Breast epithelium (tissue), 4 donors: Measurements from ENCODE around the gene CXXC5. TPM values are rescaled to one million over a fixed set of nuclear protein-coding genes. Genes with fewer than 3 reads are reported as not detected.
A peak's percentile ranks its signal among the peaks of the same experiment; 100 is the strongest.

ENCODE experiments used
- DNase-seq, 2 donors: peaks; one replicate each; pipeline ENCODE4 v3.0.0-alpha.2; 2019; ENCODE audit warnings: low spot score in 2 of 2
- H3K27ac ChIP-seq, 2 donors: fragments of 200-600 bp; sonication (generic) in 1 of 2; one replicate each; pipeline ENCODE4 v1.5.1; 2016 to 2019; ENCODE audit warnings: mild to moderate bottlenecking in 1 of 2
- H3K27me3 ChIP-seq, 2 donors: fragments of 200-600 bp; sonication (generic) in 1 of 2; one replicate each; pipeline versions ENCODE4 v1.5.1 to v1.6.0; 2017 to 2019; ENCODE audit warnings: control low read depth in 1 of 2, mild to moderate bottlenecking in 1 of 2
- H3K36me3 ChIP-seq: fragments of 200-600 bp; one replicate; pipeline ENCODE4 v1.5.1; 2019
- H3K4me1 ChIP-seq, 2 donors: fragments of 200-600 bp; sonication (generic); one replicate each; pipeline ENCODE4 v1.5.1; 2016 to 2019; ENCODE audit warnings: control low read depth in 1 of 2
- H3K4me3 ChIP-seq, 3 donors: fragments of 200-600 bp; sonication (generic); 1 replicate in 2 of 3; 2 replicates in 1 of 3; pipeline ENCODE4 v1.5.1; 2016 to 2019; ENCODE audit warnings: mild to moderate bottlenecking in 3 of 3, moderate library complexity in 2 of 3
- H3K9me3 ChIP-seq, 2 donors: fragments of 200-600 bp; sonication (generic) in 1 of 2; one replicate each; pipeline ENCODE4 v1.5.1; 2016 to 2019; ENCODE audit warnings: control low read depth in 1 of 2
- CTCF ChIP-seq, 3 donors: fragments of 450-650 bp; IDR thresholded peaks; one replicate each; pipeline ENCODE4 v1.5.1; 2016 to 2017; ENCODE audit warnings: antibody characterized with exemption in 3 of 3, mild to moderate bottlenecking in 3 of 3, moderate library complexity in 3 of 3
- POLR2A ChIP-seq: fragments of 450-650 bp; IDR thresholded peaks from one replicate; pipeline ENCODE4 v1.6.1; 2016; ENCODE audit warnings: antibody characterized with exemption, mild to moderate bottlenecking, moderate library complexity
- POLR2AphosphoS5 ChIP-seq, 3 donors: sonication (generic); formaldehyde crosslinking; IDR thresholded peaks; one replicate each; pipeline ENCODE4 v1.6.1; 2017; ENCODE audit warnings: antibody characterized with exemption in 3 of 3
- intact Hi-C: fragments of 100-400 bp; cut with DNase I; formaldehyde crosslinking; loops from one replicate; pipeline ENCODE4 v1.15.1; 2023; ENCODE audit warnings: low total_unique reads
- total RNA-seq, 3 donors: library from RNA; depleted of rRNA; stranded (reverse); fragments of >200 nt; gene quantifications; one replicate each; pipeline ENCODE4 v1.1.0, GENCODE V29; 2016

CXXC5 gene
- total RNA-seq, 3 donors from 2014 or later, result 33.9 to 66.9 (median 38.3) TPM

- Histone ChIP-seq H3K4me3 (no peak overlapping the region), H3K27me3 (no peaks in the 10 kb centered on the region), H3K36me3 (no peaks in the 10 kb centered on the region), H3K9me3 (no peaks in the 10 kb centered on the region), H3K27ac (peak overlapping the region; percentile 37 to 75), H3K4me1 (peaks cover 7 to 8% of the 10 kb centered on the region in 2 donors)
- no peak for TF ChIP-seq POLR2AphosphoS5 (IDR thresholded peaks at IDR 0.05)
- TF ChIP-seq CTCF (IDR thresholded peaks at IDR 0.05), result peak; percentile 6 to 65 (median 59)
- TF ChIP-seq POLR2A, result no peak
- intact Hi-C loops, result loop anchor here (10.0 kb wide), 1 partner anchor 45 kb away; the partner anchor contains the start of gene CXXC5
- no peak for DNase-seq
Observed at GRCh38 chr5:139690064-139690802, 42.1 kb downstream of the CXXC5 start.

GRCh38 chr5:139690803-139691629 is 42.9 kb downstream of the CXXC5 start:
- Histone ChIP-seq H3K9me3 (no peaks in the 10 kb centered on the region), H3K4me1 (peaks cover 7 to 8% of the 10 kb centered on the region in 2 donors), H3K27me3 (no peaks in the 10 kb centered on the region), H3K27ac (peak overlapping the region in 1 of 2 donors; percentile 75), H3K36me3 (no peaks in the 10 kb centered on the region), H3K4me3 (no peak overlapping the region)
- intact Hi-C loops, result loop anchor here (10.0 kb wide), 1 partner anchor 46 kb away; the partner anchor contains the start of gene CXXC5
- no peak for DNase-seq
- no peak for TF ChIP-seq POLR2AphosphoS5 (IDR thresholded peaks at IDR 0.05)
- no peak for TF ChIP-seq CTCF (IDR thresholded peaks at IDR 0.05)
- TF ChIP-seq POLR2A, result no peak

GRCh38 chr5:139692148-139692547 is 44.0 kb downstream of the CXXC5 start:
- no peak for DNase-seq
- peaks cover 8 to 9% of the 10 kb centered on the region in 2 donors for H3K4me1 ChIP-seq
- H3K4me3 ChIP-seq, result no peak overlapping the region
- TF ChIP-seq POLR2AphosphoS5 (IDR thresholded peaks at IDR 0.05), result no peak
- TF ChIP-seq CTCF (IDR thresholded peaks at IDR 0.05), result no peak
- TF ChIP-seq POLR2A, result no peak
- H3K9me3 ChIP-seq, result no peaks in the 10 kb centered on the region
- no peak overlapping the region for H3K27ac ChIP-seq
- no peaks in the 10 kb centered on the region for H3K36me3 ChIP-seq
- intact Hi-C loops, result loop anchor here (10.0 kb wide), 1 partner anchor 47 kb away; the partner anchor contains the start of gene CXXC5
- no peaks in the 10 kb centered on the region for H3K27me3 ChIP-seq

GRCh38 chr5:139692679-139693308 is 44.6 kb downstream of the CXXC5 start:
- H3K4me3 ChIP-seq, result no peak overlapping the region
- no peaks in the 10 kb centered on the region for H3K36me3 ChIP-seq
- H3K4me1 ChIP-seq, result peaks cover 8 to 14% of the 10 kb centered on the region in 2 donors
- intact Hi-C loops, result loop anchor here (10.0 kb wide), 1 partner anchor 48 kb away; the partner anchor contains the start of gene CXXC5
- H3K27me3 ChIP-seq, result no peaks in the 10 kb centered on the region
- H3K27ac ChIP-seq, result no peak overlapping the region
- TF ChIP-seq POLR2AphosphoS5 (IDR thresholded peaks at IDR 0.05), result no peak
- TF ChIP-seq CTCF (IDR thresholded peaks at IDR 0.05), result no peak
- no peak for TF ChIP-seq POLR2A
- no peaks in the 10 kb centered on the region for H3K9me3 ChIP-seq
- DNase-seq, result no peak
